Measurements from ENCODE around the gene LAMC1. TPM values are rescaled to one million over a fixed set of nuclear protein-coding genes. Genes with fewer than 3 reads are reported as not detected.
"Not testable (repeated sequence)": the region's sequence is repeated elsewhere in the genome, so short reads cannot be mapped to it uniquely, and the experiment has no call there.

The LAMC1 gene
- total and polyA plus RNA-seq, 10 of the 15 experiments (the other 5 are each of a cell fraction or from before 2014, with no cell fraction given), result 4.6 to 51.4 (median 25.6) TPM

GRCh38 chr1:183149273-183149672, 126.1 kb downstream of the LAMC1 start:
- TF ChIP-seq MEF2A (IDR thresholded peaks at IDR 0.05; ENCODE audit: insufficient read depth, low read depth, low read length) (no peak), RAD51 (IDR thresholded peaks at IDR 0.05) (no peak), MTA3 (IDR thresholded peaks at IDR 0.05; ENCODE audit: borderline replicate concordance, low read length) (no peak), USF2 (IDR thresholded peaks at IDR 0.05; ENCODE audit: borderline replicate concordance, low read depth, low read length) (no peak), GABPA (IDR thresholded peaks at IDR 0.05; ENCODE audit: low read depth) (no peak), KDM1A (IDR thresholded peaks at IDR 0.05; ENCODE audit: borderline replicate concordance) (no peak), MTA2 (IDR thresholded peaks at IDR 0.05; ENCODE audit: low read depth) (no peak)
- FAIRE-seq (no peak), DNase-seq (ENCODE audit: low read depth, low spot score) (no peak), ATAC-seq (no peak)
- WGBS (ENCODE audit: insufficient coverage, insufficient replicate concordance, low lambda C conversion rate, missing lambda C conversion rate), result 94% methylated on average over 1 of the region's 1 CpG
- Histone ChIP-seq H3K4me1 (ENCODE audit: control insufficient read depth, insufficient read depth, low read length) (no peaks in the 10 kb centered on the region), H2AFZ (ENCODE audit: control insufficient read depth, low read depth, low read length) (no peak overlapping the region), H3K36me3 (ENCODE audit: control insufficient read depth in 2 of 2, insufficient read depth in 2 of 2, low read length in 1 of 2) (no peaks in the 10 kb centered on the region), H3K9me3 (replicated peaks; ENCODE audit: control insufficient read depth, insufficient read depth, low read length) (no peaks in the 10 kb centered on the region), H3K4me3 (no peak overlapping the region), H3K4me2 (ENCODE audit: control insufficient read depth, insufficient read depth) (no peak overlapping the region), H3K27me3 (replicated peaks in 1 of 2; ENCODE audit: control insufficient read depth in 2 of 2, insufficient read depth in 2 of 2, low read length in 1 of 2) (no peaks in the 10 kb centered on the region), H3K79me2 (ENCODE audit: control insufficient read depth, insufficient read depth, low read length) (no peaks in the 10 kb centered on the region), H3K27ac (ENCODE audit: control insufficient read depth, insufficient read depth) (no peak overlapping the region), H4K20me1 (ENCODE audit: control insufficient read depth, insufficient read depth) (no peaks in the 10 kb centered on the region), H3K9ac (ENCODE audit: control insufficient read depth, insufficient read depth, low read length) (no peak overlapping the region)
- ChIA-PET CTCF (interaction anchor here (1.0 to 1.4 kb wide), 2 partner anchors 133 to 187 kb away, joined by 3 to 5 read pairs; no protein-coding TSS in a partner anchor), RAD21 (ENCODE audit: unreplicated experiment) (no interaction called here), SMC1A (ENCODE audit: uncharacterized antibody, unreplicated experiment) (interaction anchor here (0.6 kb wide), 1 partner anchor 791 kb away, joined by 3 read pairs; no protein-coding TSS in a partner anchor), POLR2A (interaction anchor here (0.6 kb wide), 1 partner anchor 47 kb away, joined by 3 read pairs; no protein-coding TSS in a partner anchor)
- BruUV-seq (replicated peaks), result no TSS peak
- intact Hi-C loops (cut with micrococcal nuclease; ENCODE audit: unreplicated experiment) (no loop called here), in situ Hi-C loops (cut with MboI) (no loop called here)

- in situ Hi-C loops (cut with MboI), result not testable (repeated sequence)
Measured at GRCh38 chr1:183150032-183150431, 126.8 kb downstream of the LAMC1 start.

More at GRCh38 chr1:183150032-183150431, 126.8 kb downstream of the LAMC1 start:
- POLR2A ChIA-PET, result interaction anchor here (0.6 kb wide), 1 partner anchor 48 kb away, joined by 3 read pairs; no protein-coding TSS in a partner anchor
- H3K4me3 ChIP-seq; SMC1A ChIA-PET (ENCODE audit: uncharacterized antibody, unreplicated experiment); FAIRE-seq; H3K4me2 ChIP-seq (ENCODE audit: control insufficient read depth, insufficient read depth); DNase-seq (ENCODE audit: low read depth, low spot score); H3K36me3 ChIP-seq (ENCODE audit: control insufficient read depth in 2 of 2, insufficient read depth in 2 of 2, low read length in 1 of 2); H3K79me2 ChIP-seq (ENCODE audit: control insufficient read depth, insufficient read depth, low read length); H3K27me3 ChIP-seq (replicated peaks in 1 of 2; ENCODE audit: control insufficient read depth in 2 of 2, insufficient read depth in 2 of 2, low read length in 1 of 2); H2AFZ ChIP-seq (ENCODE audit: control insufficient read depth, low read depth, low read length); RAD21 ChIA-PET (ENCODE audit: unreplicated experiment); BruUV-seq (replicated peaks); H3K9me3 ChIP-seq (replicated peaks; ENCODE audit: control insufficient read depth, insufficient read depth, low read length); H3K9ac ChIP-seq (ENCODE audit: control insufficient read depth, insufficient read depth, low read length); H3K4me1 ChIP-seq (ENCODE audit: control insufficient read depth, insufficient read depth, low read length); intact Hi-C loops (cut with micrococcal nuclease; ENCODE audit: unreplicated experiment); H4K20me1 ChIP-seq (ENCODE audit: control insufficient read depth, insufficient read depth); H3K27ac ChIP-seq (ENCODE audit: control insufficient read depth, insufficient read depth); ATAC-seq: not testable (repeated sequence)
- 44% methylated on average over 1 of the region's 1 CpG for WGBS (ENCODE audit: insufficient coverage, insufficient replicate concordance, low lambda C conversion rate, missing lambda C conversion rate)
- CTCF ChIA-PET, result interaction anchor here (1.0 kb wide), 1 partner anchor 132 kb away, joined by 3 read pairs; no protein-coding TSS in a partner anchor
